Natural killer cell treated with Interleukin-12 subunit alpha and Interleukin-12 subunit beta and Interleukin-15 and Interleukin-18, amount 100 ng/mL, for 72 hours (primary cell): Measurements from ENCODE around the gene ZDHHC24. TPM values are rescaled to one million over a fixed set of nuclear protein-coding genes. Genes with fewer than 3 reads are reported as not detected.
"Not testable (repeated sequence)": the region's sequence is repeated elsewhere in the genome, so short reads cannot be mapped to it uniquely, and the experiment has no call there.

Source experiments
- ATAC-seq, 2 donors: fragments of 150-1000 bp; cut with Tn5 transposase in 1 of 2; sonication (Bioruptor Pico), chemical (Tn5 transposase) in 1 of 2; 2 replicates each; pipeline ENCODE4 v1.10.0; 2021
- DNase-seq: peaks from one replicate; pipeline ENCODE4 v3.0.0; 2022; ENCODE audit warnings: low spot score
- H3K27ac Mint-ChIP-seq, 2 donors: 1 replicate in 1 of 2; 2 replicates in 1 of 2; pipeline ENCODE4 v1.8.0; 2022; ENCODE audit warnings: mixed read lengths in 2 of 2, mild to moderate bottlenecking in 1 of 2, moderate library complexity in 1 of 2
- H3K27me3 Mint-ChIP-seq, 2 donors: 1 replicate in 1 of 2; 2 replicates in 1 of 2; pipeline ENCODE4 v1.8.0; 2022; ENCODE audit warnings: mixed read lengths in 2 of 2
- H3K36me3 Mint-ChIP-seq: one replicate; pipeline ENCODE4 v1.8.0; 2022; ENCODE audit warnings: mixed read lengths
- H3K4me1 Mint-ChIP-seq, 2 donors: 1 replicate in 1 of 2; 2 replicates in 1 of 2; pipeline ENCODE4 v1.8.0; 2022; ENCODE audit warnings: low read depth in 2 of 2, mixed read lengths in 2 of 2, mild to moderate bottlenecking in 1 of 2
- H3K4me3 Mint-ChIP-seq: one replicate; pipeline ENCODE4 v1.8.0; 2022; ENCODE audit warnings: mixed read lengths
- H3K9me3 Mint-ChIP-seq: 2 replicates; pipeline ENCODE4 v1.8.0; 2022; ENCODE audit warnings: mixed read lengths
- total RNA-seq, 2 donors: library from RNA; stranded (reverse); gene quantifications; one replicate each; pipeline ENCODE4 v1.2.3, GENCODE V29; 2022

ZDHHC24 gene
- total RNA-seq, 2 donors from 2014 or later: 15.9 to 19.5 TPM

DNA sequence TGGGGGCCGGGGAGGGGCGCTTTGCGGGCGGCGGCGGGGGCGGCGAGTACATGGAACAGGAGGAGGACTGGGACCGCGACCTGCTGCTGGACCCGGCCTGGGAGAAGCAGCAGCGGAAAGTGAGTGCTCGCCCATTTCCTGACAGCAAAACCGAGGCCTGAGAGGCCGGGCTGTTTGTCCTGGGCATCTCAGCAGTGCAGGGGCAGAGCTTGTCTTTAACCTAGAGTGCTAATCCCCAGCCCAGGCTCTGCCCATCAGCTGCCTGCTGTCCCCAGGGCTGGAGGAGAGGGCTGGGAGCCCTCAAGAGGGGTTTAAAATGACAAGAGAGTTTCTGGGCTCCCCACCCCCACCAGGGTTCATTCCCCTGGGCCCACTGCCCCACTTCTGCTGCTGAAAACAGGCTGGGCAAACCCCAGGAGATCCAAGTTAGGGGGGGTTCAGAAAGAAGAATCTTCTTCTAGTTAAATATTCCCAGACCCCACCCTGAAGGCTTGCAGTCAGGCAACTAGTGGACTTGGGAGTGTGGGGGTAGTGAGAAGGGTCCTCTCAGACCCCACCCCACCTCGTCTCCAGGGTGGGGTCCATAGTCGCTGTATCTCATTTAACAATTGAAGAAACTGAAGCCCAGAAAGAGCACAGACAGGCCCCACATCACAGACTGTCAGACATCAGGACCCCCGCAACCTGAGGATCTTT lies 1.3 kb upstream of the ZDHHC24 start:
- DNase-seq: no peak
- H3K4me3 Mint-ChIP-seq: peak overlapping the region; percentile 96
- ATAC-seq: no peak
- H3K36me3 Mint-ChIP-seq: peaks cover 3% of the 10 kb centered on the region
- peak overlapping the region in 1 of 2 donors; percentile 84 for H3K27ac Mint-ChIP-seq
- H3K4me1 Mint-ChIP-seq: peaks cover 27 to 28% of the 10 kb centered on the region in 2 donors
- no peaks in the 10 kb centered on the region for H3K9me3 Mint-ChIP-seq
- H3K27me3 Mint-ChIP-seq: peaks cover 0 to 3% of the 10 kb centered on the region in 2 donors

DNA sequence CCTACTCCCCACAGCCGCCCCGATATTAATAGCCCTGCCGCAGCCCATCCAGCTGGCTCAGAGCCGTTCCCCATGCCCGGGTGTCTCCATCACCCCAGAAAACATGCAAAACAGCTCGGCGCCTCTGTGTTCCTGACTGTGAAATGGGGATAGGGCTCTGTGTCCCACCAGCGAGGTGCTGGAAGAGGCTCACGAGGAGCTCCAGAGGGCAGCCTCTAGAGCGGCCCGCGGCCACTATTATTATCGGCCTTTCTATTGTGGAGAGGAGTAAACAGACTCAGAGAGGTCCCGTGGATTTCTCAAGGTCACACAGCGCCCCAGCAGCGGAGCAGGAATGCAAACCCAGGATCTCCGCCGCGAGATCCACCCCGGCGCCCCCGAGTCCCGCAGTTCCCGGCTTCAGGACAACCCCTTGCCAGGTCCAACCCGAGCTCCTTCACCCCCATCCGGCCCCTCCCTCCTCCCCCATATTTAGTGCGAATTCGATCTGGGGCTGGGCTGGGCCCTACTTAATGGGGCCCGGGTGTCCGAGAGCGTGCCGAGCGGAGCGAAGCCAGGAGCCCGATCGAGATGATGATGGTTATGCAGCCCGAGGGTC lies 619 bp upstream of the ZDHHC24 start, which contains the start of gene ACTN3:
Gene ACTN3, plus strand, starts transcription at position 536 of the 598 bp plus-strand sequence. Its CDS starts 35 bp downstream, at position 571.
- peak within 1 kb of the TSS; percentile 96 for H3K4me3 Mint-ChIP-seq
- H3K27ac Mint-ChIP-seq: peak within 1 kb of the TSS; percentile 74 to 89
- peaks cover 33 to 35% of the 10 kb centered on the region in 2 donors for H3K4me1 Mint-ChIP-seq
- DNase-seq: no peak
- H3K36me3 Mint-ChIP-seq: peaks cover 10% of the 10 kb centered on the region
- no peaks in the 10 kb centered on the region for H3K9me3 Mint-ChIP-seq
- no peak for ATAC-seq
- H3K27me3 Mint-ChIP-seq: peaks cover 0 to 3% of the 10 kb centered on the region in 2 donors

DNA sequence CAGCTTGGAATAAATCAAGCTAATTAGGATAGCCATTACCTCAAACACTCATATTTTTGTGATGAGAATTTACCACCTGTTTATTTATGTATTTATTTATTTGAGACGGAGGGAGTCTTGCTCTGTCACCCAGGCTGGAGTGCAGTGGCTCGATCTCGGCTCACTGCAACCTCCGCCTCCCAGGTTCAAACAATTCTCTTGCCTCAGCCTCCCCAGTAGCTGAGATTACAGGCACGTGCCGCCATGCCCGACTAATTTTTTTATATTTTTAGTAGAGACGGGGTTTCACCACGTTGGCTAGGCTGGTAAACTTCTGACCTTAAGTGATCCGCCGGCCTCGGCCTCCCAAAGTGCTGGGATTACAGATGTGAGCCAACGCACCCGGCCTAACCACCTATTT lies 896 bp downstream of the ZDHHC24 start:
- Mint-ChIP-seq H3K27ac (peak overlapping the region; percentile 74 to 89), H3K4me1 (peaks cover 35 to 40% of the 10 kb centered on the region in 2 donors), H3K4me3 (peak overlapping the region; percentile 96), H3K36me3 (peaks cover 14% of the 10 kb centered on the region)
- not testable (repeated sequence) for H3K27me3 Mint-ChIP-seq, H3K9me3 Mint-ChIP-seq, DNase-seq, ATAC-seq

DNA sequence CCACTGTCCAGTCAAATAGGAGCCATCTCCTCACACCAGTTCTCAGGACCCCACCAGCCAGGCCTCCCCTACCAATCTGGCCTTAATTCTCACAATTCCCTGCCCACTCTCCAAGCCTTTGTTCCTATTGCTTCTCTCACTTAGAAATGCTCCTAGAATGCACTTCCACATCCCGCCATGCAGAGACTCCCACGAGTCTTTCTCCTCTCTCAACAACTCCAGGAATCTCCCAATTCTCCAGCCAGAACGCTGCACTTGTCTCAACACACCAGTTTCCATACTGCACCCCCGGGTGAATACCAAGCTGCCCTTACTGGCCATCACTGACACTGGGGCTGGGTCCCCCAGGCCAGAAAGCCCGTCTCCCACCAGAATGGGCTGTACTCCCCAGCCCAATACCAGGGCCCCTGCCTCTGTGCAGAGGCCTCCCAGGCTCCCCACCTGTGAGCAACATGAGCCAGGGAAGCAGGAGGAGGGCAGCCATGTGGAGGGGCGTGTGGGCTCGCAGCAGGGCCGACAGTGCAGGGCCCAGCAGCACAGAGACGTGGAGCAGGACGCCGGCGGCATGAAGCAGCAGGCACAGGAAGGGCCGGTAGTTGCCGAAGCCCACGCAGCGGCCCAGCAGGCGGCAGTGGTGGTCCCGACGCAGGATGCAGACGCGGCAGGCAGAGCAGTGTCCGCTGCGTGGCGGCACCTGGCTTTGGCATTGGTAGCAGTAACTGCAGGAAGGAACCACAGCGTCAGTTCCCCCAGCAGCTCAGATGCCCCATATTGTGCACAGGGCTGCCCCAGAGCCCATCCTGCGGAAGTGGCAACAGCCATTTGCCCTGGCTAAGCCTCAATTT lies 2.4 kb downstream of the ZDHHC24 start:
- Mint-ChIP-seq H3K27me3 (no peaks in the 10 kb centered on the region), H3K4me3 (peak overlapping the region; percentile 81), H3K4me1 (peaks cover 35 to 40% of the 10 kb centered on the region in 2 donors), H3K36me3 (peaks cover 14% of the 10 kb centered on the region), H3K9me3 (no peaks in the 10 kb centered on the region), H3K27ac (peak overlapping the region; percentile 74 to 89)
- ATAC-seq (peak; percentile 65 to 71), DNase-seq (peak; percentile 86)

DNA sequence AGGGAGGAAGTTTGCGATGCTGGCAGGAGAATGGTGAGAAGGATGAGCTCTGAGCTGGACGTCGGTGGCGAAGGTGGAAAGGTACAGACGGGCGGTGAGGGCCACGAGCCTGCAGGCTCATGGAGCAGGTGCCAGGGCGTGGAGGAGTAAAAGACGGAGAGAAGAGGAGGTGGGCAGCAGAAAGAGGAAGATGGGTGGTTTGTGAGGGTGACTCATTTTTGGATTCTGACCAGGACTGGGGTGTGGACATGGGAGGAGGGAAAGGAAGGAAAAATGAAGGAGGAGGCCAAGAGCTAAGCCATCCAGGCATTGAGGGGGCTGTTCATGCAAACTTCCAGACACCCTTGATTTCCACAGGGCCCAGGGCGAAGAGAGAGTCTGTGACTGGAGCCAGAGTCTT lies 3.5 kb downstream of the ZDHHC24 start:
- no peak for DNase-seq
- peak overlapping the region; percentile 81 for H3K4me3 Mint-ChIP-seq
- H3K27ac Mint-ChIP-seq: peak overlapping the region; percentile 74 to 89
- H3K9me3 Mint-ChIP-seq: no peaks in the 10 kb centered on the region
- ATAC-seq: no peak
- peaks cover 35 to 40% of the 10 kb centered on the region in 2 donors for H3K4me1 Mint-ChIP-seq
- no peaks in the 10 kb centered on the region for H3K27me3 Mint-ChIP-seq
- H3K36me3 Mint-ChIP-seq: peaks cover 14% of the 10 kb centered on the region

DNA sequence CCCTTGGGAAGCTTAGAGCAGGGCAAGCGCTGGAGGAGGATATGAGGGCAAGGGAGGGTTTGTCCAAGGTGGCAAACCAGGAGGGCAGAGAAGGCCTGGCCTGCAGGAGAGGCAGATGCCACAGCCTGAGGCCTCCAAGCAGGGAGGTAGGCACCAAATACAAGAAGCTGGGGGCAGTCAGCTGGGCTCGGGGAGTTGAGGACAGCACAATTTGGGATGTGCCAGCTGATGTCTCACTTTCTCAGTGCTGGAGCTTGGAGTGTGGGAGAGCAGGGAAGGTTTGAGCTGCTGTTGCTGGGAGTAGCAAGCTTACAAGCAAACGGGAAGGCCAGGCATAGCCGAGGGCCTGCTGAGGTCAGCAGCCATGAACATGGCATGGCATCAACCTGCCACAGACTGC lies 4.0 kb downstream of the ZDHHC24 start:
- H3K36me3 Mint-ChIP-seq: peaks cover 14% of the 10 kb centered on the region
- no peak for DNase-seq
- no peaks in the 10 kb centered on the region for H3K9me3 Mint-ChIP-seq
- peak overlapping the region; percentile 81 for H3K4me3 Mint-ChIP-seq
- ATAC-seq: no peak
- H3K27me3 Mint-ChIP-seq: no peaks in the 10 kb centered on the region
- H3K27ac Mint-ChIP-seq: peak overlapping the region; percentile 74 to 89
- H3K4me1 Mint-ChIP-seq: peaks cover 35 to 40% of the 10 kb centered on the region in 2 donors

DNA sequence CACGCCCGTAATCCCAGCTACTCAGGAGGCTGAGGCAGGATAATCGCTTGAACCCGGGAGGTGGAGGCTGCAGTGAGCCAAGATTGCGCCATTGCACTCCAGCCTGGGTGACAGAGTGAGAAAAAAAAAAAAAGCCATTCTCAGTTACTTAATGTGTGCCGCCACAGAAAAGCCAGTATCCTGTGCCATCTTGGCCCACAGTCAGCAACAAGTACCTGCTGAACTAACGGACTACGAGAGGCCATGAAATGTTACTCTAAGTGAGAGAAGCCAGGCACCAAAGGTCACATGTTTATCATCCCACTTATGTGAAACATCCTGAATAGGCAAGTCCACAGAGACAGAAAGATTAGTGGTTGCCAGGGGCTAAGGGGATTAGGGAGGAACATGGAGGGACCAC lies 5.2 kb downstream of the ZDHHC24 start:
- H3K4me1 Mint-ChIP-seq: peaks cover 35 to 43% of the 10 kb centered on the region in 2 donors
- peaks cover 19% of the 10 kb centered on the region for H3K36me3 Mint-ChIP-seq
- peak overlapping the region; percentile 74 to 89 for H3K27ac Mint-ChIP-seq
- not testable (repeated sequence) for H3K27me3 Mint-ChIP-seq, H3K4me3 Mint-ChIP-seq, ATAC-seq, DNase-seq, H3K9me3 Mint-ChIP-seq

DNA sequence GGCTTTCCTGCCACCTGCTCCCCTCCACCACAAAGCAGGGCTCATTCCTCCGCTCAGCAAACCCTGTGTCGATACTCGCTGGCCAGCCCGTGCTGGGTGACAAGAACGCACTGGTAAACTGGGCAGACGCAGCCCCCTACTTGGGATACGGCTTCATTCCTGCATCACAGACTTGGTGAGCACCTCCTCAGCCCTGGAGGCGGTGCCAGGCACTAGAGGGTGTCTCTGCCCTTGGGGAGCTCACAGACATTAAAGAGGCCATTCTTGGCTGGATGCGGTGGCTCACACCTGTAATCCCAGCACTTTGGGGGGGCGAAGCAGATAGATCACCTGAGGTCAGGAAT lies 6.0 kb downstream of the ZDHHC24 start:
- ATAC-seq (no peak), DNase-seq (no peak)
- no peak overlapping the region for H3K4me3 Mint-ChIP-seq
- peaks cover 29 to 40% of the 10 kb centered on the region in 2 donors for H3K4me1 Mint-ChIP-seq
- H3K9me3 Mint-ChIP-seq: no peaks in the 10 kb centered on the region
- H3K36me3 Mint-ChIP-seq: peaks cover 20% of the 10 kb centered on the region
- H3K27ac Mint-ChIP-seq: no peak overlapping the region
- H3K27me3 Mint-ChIP-seq: no peaks in the 10 kb centered on the region

DNA sequence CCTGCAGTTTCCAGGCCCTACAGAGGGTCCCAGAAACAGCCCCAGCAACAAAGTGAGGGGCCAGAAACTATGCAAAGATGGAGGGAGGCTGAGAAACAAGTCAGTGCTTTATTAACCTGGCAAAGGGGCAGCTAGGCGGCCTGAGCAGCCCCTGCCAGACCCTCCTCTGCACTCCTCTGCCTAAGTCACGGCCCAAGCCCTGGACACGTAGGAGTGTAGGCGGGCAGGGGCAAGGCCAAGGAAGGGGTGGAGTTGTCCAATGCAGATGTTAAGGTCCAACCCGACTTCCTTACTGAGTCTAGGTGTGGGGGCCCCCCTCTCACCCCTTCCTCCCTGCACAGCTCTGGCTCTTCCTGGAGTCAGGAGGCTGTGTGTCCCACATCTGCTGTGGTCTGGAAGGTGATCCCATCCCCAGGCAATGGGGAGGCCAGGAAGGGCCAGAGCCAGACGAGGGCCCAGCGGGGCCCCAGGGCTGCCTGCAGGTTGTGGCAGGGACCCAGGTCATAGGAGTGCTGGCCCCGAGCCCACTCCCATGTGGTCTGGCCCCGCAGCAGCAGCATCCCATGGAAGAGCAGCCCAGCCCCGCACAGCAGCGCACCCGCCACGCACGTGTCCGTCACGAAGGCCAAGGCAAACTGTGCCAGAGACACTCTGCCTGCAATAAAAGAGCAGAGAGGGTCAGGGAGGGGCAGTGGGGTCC lies 6.5 kb downstream of the ZDHHC24 start:
- no peak for ATAC-seq
- Mint-ChIP-seq H3K27me3 (no peaks in the 10 kb centered on the region), H3K36me3 (peaks cover 20% of the 10 kb centered on the region), H3K4me1 (peaks cover 26 to 38% of the 10 kb centered on the region in 2 donors), H3K9me3 (no peaks in the 10 kb centered on the region), H3K27ac (no peak overlapping the region), H3K4me3 (no peak overlapping the region)
- DNase-seq: no peak

DNA sequence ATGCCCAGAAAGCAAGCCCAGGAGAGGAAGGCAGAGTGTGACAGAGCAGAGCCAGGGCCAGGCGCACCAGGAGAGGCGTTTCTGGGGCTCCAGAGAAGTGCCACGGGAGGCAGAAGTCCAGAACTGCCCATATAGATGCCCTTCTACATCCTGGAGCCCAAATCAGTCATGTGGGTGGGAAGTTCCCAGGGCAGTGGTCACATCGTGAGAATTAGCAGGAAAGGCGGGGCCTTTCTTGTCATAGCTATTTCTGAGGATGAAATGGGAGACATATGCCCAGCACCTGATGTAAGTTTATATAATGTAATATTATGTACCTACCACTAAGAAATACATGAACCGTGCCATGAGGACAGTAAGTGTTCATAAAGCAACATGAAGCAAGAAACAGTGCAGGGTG lies 13.1 kb downstream of the ZDHHC24 start:
- H3K36me3 Mint-ChIP-seq: peaks cover 6% of the 10 kb centered on the region
- no peak for ATAC-seq
- no peaks in the 10 kb centered on the region for H3K9me3 Mint-ChIP-seq
- H3K4me3 Mint-ChIP-seq: no peak overlapping the region
- no peak for DNase-seq
- H3K4me1 Mint-ChIP-seq: peaks cover 5 to 16% of the 10 kb centered on the region in 2 donors
- H3K27me3 Mint-ChIP-seq: no peaks in the 10 kb centered on the region
- H3K27ac Mint-ChIP-seq: peak overlapping the region in 1 of 2 donors; percentile 74

DNA sequence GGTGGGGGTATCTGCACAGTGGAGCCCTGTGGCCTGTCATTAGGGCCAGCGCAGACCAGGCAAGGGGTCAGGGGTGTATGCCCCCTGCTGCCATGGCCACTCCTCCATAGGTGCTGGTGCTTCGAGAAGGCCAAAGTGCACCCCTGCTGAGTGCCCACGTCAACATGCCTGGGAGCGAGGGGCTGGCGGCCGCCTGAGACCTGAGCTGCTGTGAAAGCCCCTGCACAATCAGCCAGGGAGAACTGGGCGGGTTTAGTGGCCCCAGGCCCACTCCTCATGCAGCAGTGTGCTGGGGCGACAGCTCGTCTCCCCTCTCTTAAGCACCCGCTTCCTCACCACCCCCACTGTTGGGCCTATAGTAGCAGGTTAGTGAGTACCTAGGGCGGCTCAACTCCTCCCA lies 14.0 kb downstream of the ZDHHC24 start:
- ATAC-seq: no peak

DNA sequence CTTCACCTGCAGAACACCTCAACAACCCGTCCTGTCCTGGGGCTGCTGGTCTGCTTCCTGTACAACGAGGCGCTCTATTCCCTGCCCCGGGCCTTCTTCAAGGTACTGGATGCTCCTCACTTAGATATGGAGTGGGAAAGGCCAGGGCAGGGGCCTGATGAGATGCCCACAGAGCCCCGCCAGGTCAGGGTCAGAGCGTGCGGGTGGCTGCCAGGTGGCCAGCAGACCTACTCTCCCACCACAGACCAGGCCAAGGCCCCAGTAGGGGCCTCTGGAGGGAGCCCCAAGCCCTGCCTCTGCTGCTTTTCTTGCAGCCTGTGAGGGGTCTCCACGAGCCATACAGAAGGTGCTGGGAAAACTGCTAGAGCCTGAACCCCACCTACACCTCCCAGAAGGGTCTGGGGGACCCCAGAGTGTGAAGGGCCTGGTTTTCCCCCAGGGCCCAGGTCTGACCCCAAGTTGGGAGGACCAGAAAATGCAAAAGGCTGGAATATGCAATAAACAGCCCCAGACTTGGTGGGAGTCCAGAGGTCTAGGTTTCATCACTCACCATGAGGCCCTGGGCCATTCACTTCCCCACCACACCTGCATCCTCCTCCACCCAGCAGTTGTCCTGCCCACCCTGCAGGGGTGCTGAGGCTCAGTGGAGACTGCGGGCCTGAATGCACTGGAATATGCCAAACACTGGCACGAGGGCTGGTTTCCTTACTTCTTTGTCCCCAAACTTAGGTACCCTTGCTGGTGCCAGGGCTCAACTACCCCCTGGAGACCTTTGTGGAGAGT lies 14.7 kb downstream of the ZDHHC24 start:
- Mint-ChIP-seq H3K4me3 (no peak overlapping the region), H3K4me1 (peaks cover 5 to 16% of the 10 kb centered on the region in 2 donors), H3K9me3 (no peaks in the 10 kb centered on the region), H3K27me3 (no peaks in the 10 kb centered on the region), H3K36me3 (peaks cover 6% of the 10 kb centered on the region), H3K27ac (no peak overlapping the region)
- ATAC-seq (peak in 1 of 2 donors; percentile 38), DNase-seq (no peak)

More for the DNA sequence above, 14.0 kb downstream of the ZDHHC24 start:
- Mint-ChIP-seq H3K9me3 (no peaks in the 10 kb centered on the region), H3K27me3 (no peaks in the 10 kb centered on the region), H3K4me1 (peaks cover 5 to 16% of the 10 kb centered on the region in 2 donors), H3K36me3 (peaks cover 6% of the 10 kb centered on the region), H3K27ac (no peak overlapping the region), H3K4me3 (no peak overlapping the region)
- DNase-seq: no peak

DNA sequence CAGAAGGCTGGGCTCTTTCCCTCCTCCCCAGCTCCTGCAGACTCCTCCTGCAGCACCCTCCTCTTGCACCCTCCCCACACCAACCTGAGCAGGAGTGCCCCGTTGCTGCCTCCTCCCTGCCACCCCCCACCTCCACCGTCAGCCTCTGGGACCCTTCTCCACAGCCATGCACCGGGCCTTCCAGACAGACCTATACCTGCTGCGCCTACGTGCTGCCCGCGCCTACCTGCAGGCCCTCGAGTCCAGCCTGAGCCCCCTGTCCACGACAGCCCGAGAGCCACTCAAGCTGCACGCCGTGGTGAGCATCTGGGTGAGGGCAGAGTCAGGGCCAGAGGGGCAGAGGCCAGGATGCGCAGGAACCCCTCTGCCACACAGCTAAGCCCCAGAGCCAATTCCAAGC lies 16.2 kb downstream of the ZDHHC24 start:
- no peak overlapping the region for H3K27ac Mint-ChIP-seq
- no peaks in the 10 kb centered on the region for H3K9me3 Mint-ChIP-seq
- H3K4me3 Mint-ChIP-seq: no peak overlapping the region
- H3K27me3 Mint-ChIP-seq: no peaks in the 10 kb centered on the region
- peaks cover 5 to 12% of the 10 kb centered on the region in 2 donors for H3K4me1 Mint-ChIP-seq
- ATAC-seq: peak in 1 of 2 donors; percentile 51
- no peaks in the 10 kb centered on the region for H3K36me3 Mint-ChIP-seq
- no peak for DNase-seq
